Measurements from ENCODE around the gene NDUFB11.

- TF ChIP-seq CSRNP3 (CRISPR knock-in tag; IDR thresholded peaks at IDR 0.05) (no peak), TSHZ2 (CRISPR knock-in tag; IDR thresholded peaks at IDR 0.05) (no peak), BACH2 (CRISPR knock-in tag; IDR thresholded peaks at IDR 0.05; ENCODE audit: borderline replicate concordance) (no peak), TCF4 (CRISPR knock-in tag; IDR thresholded peaks at IDR 0.05; ENCODE audit: borderline replicate concordance) (no peak), TOX (CRISPR knock-in tag; IDR thresholded peaks at IDR 0.05; ENCODE audit: borderline replicate concordance) (no peak)
Observed at GRCh38 chrX:47172549-47172948, 28.0 kb upstream of the NDUFB11 start.

All from SK-N-SH treated with all-trans-retinoic acid at 6 μM for 48 hours (cell line).